ENCODE data around the gene IL17F.

Gene IL17F

GRCh38 chr6:52255434-52255833 is 11.1 kb upstream of the IL17F start:
- no peak for TF ChIP-seq CTCF (IDR thresholded peaks at IDR 0.05; ENCODE audit: low read depth, low read length)
- no peaks in the 10 kb centered on the region; the same call in 1 of the 2 replicates for H3K36me3 ChIP-seq
- H3K4me3 ChIP-seq (ENCODE audit: low read depth, low read length), result no peak overlapping the region
- H3K4me1 ChIP-seq, result no peaks in the 10 kb centered on the region
- H3K27me3 ChIP-seq, result peaks cover 11% of the 10 kb centered on the region
- no peaks in the 10 kb centered on the region for H3K9me3 ChIP-seq
- no peak for DNase-seq

- Histone ChIP-seq H3K4me1 (no peaks in the 10 kb centered on the region), H3K36me3 (no peaks in the 10 kb centered on the region), H3K27me3 (peaks cover 11% of the 10 kb centered on the region), H3K9me3 (no peaks in the 10 kb centered on the region), H3K4me3 (ENCODE audit: low read depth, low read length) (no peak overlapping the region)
- TF ChIP-seq CTCF (IDR thresholded peaks at IDR 0.05; ENCODE audit: low read depth, low read length), result no peak
- no peak for DNase-seq
Measured at GRCh38 chr6:52254731-52255378, 10.6 kb upstream of the IL17F start.

GRCh38 chr6:52253494-52253893 is 9.2 kb upstream of the IL17F start:
- no peaks in the 10 kb centered on the region for H3K9me3 ChIP-seq
- TF ChIP-seq CTCF (IDR thresholded peaks at IDR 0.05; ENCODE audit: low read depth, low read length), result no peak
- H3K4me3 ChIP-seq (ENCODE audit: low read depth, low read length), result no peak overlapping the region
- no peaks in the 10 kb centered on the region for H3K36me3 ChIP-seq
- H3K27me3 ChIP-seq, result peaks cover 13% of the 10 kb centered on the region
- H3K4me1 ChIP-seq, result no peaks in the 10 kb centered on the region
- DNase-seq, result no peak

- H3K9me3 ChIP-seq, result no peaks in the 10 kb centered on the region
- no peaks in the 10 kb centered on the region for H3K36me3 ChIP-seq
- peaks cover 14% of the 10 kb centered on the region for H3K27me3 ChIP-seq
- DNase-seq, result no peak
- no peak for TF ChIP-seq CTCF (IDR thresholded peaks at IDR 0.05; ENCODE audit: low read depth, low read length)
- H3K4me1 ChIP-seq, result no peaks in the 10 kb centered on the region
- H3K4me3 ChIP-seq (ENCODE audit: low read depth, low read length), result no peak overlapping the region
Measured at GRCh38 chr6:52251113-52251512, 6.8 kb upstream of the IL17F start.

GRCh38 chr6:52249078-52249477 is 4.8 kb upstream of the IL17F start:
- H3K36me3 ChIP-seq, result no peaks in the 10 kb centered on the region
- no peaks in the 10 kb centered on the region for H3K4me1 ChIP-seq
- peaks cover 10% of the 10 kb centered on the region for H3K27me3 ChIP-seq
- H3K9me3 ChIP-seq, result no peaks in the 10 kb centered on the region
- H3K4me3 ChIP-seq (ENCODE audit: low read depth, low read length), result no peak overlapping the region
- TF ChIP-seq CTCF (IDR thresholded peaks at IDR 0.05; ENCODE audit: low read depth, low read length), result no peak
- DNase-seq, result no peak

GRCh38 chr6:52245425-52245824 is 1.1 kb upstream of the IL17F start:
- no peaks in the 10 kb centered on the region for H3K36me3 ChIP-seq
- no peak overlapping the region for H3K4me3 ChIP-seq (ENCODE audit: low read depth, low read length)
- TF ChIP-seq CTCF (IDR thresholded peaks at IDR 0.05; ENCODE audit: low read depth, low read length), result no peak
- peaks cover 3% of the 10 kb centered on the region; the same call in 1 of the 2 replicates for H3K27me3 ChIP-seq
- no peaks in the 10 kb centered on the region for H3K4me1 ChIP-seq
- no peaks in the 10 kb centered on the region for H3K9me3 ChIP-seq
- no peak for DNase-seq

Data from BE2C (cell line).